Heart right ventricle (tissue), 16 donors: ENCODE measurements around the gene USP6NL. TPM values are rescaled to one million over a fixed set of nuclear protein-coding genes. Genes with fewer than 3 reads are reported as not detected.

Experiments used
- ATAC-seq, 8 donors: fragments of 200-7000 bp; cut with Tn5 transposase; one replicate each; pipeline ENCODE4 v1.9.1; 2020; ENCODE audit warnings: mild to moderate bottlenecking in 8 of 8, moderate library complexity in 8 of 8, moderate number of reproducible peaks in 1 of 8
- DNase-seq, 2 donors: peaks; one replicate each; pipeline ENCODE4 v3.0.0-alpha.2; 2020
- H3K27ac ChIP-seq, 10 donors: fragments of 200-600 bp; sonication (generic) in 2 of 10; one replicate each; pipeline versions ENCODE4 v1.5.0 to v1.8.0; 2020 to 2022; ENCODE audit warnings: mild to moderate bottlenecking in 3 of 10
- H3K27me3 ChIP-seq, 7 donors: fragments of 200-600 bp; one replicate each; pipeline ENCODE4 v1.8.0; 2021 to 2022; ENCODE audit warnings: mild to moderate bottlenecking in 2 of 7
- H3K36me3 ChIP-seq, 9 donors: fragments of 200-600 bp; sonication (generic) in 1 of 9; one replicate each; pipeline versions ENCODE4 v1.5.0 to v1.8.0; 2020 to 2022; ENCODE audit warnings: mild to moderate bottlenecking in 2 of 9
- H3K4me1 ChIP-seq, 9 donors: fragments of 200-600 bp; sonication (generic) in 1 of 9; one replicate each; pipeline versions ENCODE4 v1.5.0 to v1.8.0; 2020 to 2022; ENCODE audit warnings: mild to moderate bottlenecking in 4 of 9
- H3K4me3 ChIP-seq, 10 donors: fragments of 200-600 bp; sonication (generic) in 2 of 10; one replicate each; pipeline versions ENCODE4 v1.5.0 to v1.8.0; 2020 to 2022; ENCODE audit warnings: mild to moderate bottlenecking in 7 of 10, moderate library complexity in 2 of 10
- H3K9me3 ChIP-seq, 11 donors: fragments of 200-600 bp in 10 of 11; sonication (generic) in 2 of 11; one replicate each; pipeline versions ENCODE4 v1.5.0 to v1.8.0; 2013 to 2022; ENCODE audit warnings: mild to moderate bottlenecking in 2 of 11, control low read depth in 1 of 11, moderate library complexity in 1 of 11
- WGBS, 2 donors: extraction: QIAGEN DNeasy Blood & Tissue Kit; methylation state at CpG; one replicate each; pipeline ENCODE4 v1.1.7; 2013; ENCODE audit warnings: inconsistent platforms in 1 of 2; 5-methylcytosine and 5-hydroxymethylcytosine counted together
- intact Hi-C, 10 donors: fragments of 100-400 bp; cut with DNase I; formaldehyde crosslinking; loops; one replicate each; pipeline versions ENCODE4 v1.11.1 to v1.14.2; 2022
- polyA plus RNA-seq, 2 donors: library from polyadenylated mRNA; stranded (reverse); fragments of 200-250 nt; gene quantifications; one replicate each; pipeline ENCODE4 v1.2.3, GENCODE V29; 2013
- total RNA-seq, 10 donors: library from RNA; stranded (reverse); fragmentation: NEBNext Ultra II Directional in 3 of 10; extraction: Animal tissue kit (Norgen Biotek cat#: 25700) in 3 of 10; gene quantifications; one replicate each; pipeline versions ENCODE4 v1.2.1 to v1.2.4, GENCODE V29; 2021 to 2023
- TF ChIP-seq, protein P1 (sequence below), 9 donors: fragments of 200-600 bp; sonication (generic) in 2 of 9; IDR thresholded peaks; one replicate each; pipeline versions ENCODE4 v1.5.0 to v1.8.0; 2021 to 2022; ENCODE audit warnings: antibody characterized with exemption in 9 of 9, mild to moderate bottlenecking in 5 of 9, moderate library complexity in 1 of 9
- donor health status: Arrhythmogenic right ventricular cardiomyopathy.
- donor health status: ischemic (EF 13 %, LVEDD 7.1; RV severe dilation, severe dysfunction).
- donor health status: healthy with polysubstance abuse.
- donor health status: DM: no; HTN: yes; CAD: no.
- donor health status: DM: no; HTN: no; CAD: no.
- donor health status: ischemic (EF 25% LVEDD 6.9; RV normal size, moderate dysfunction).
- donor health status: ischemic (EF 25% LVEDD 5.7; RV mildly dilated, moderate dysfunction).
- donor health status: healthy.
- donor health status: DM: yes; HTN: yes; CAD: no.
- donor health status: Ischemic cardiomyopathy.
- donor health status: ischemic (EF 35%, LVEDD 5.7; RV mildly dilated, moderate dysfunction).
- donor health status: nonischemic (EF 11% LVEDD 7.7; RV severe dilation, severe dysfunction).
- donor health status: DM: yes; HTN: yes; CAD: no.
- donor health status: PGD.
- donor health status: ischemic (EF 29% LVEDD 5.4; RV normal size, mild dysfunction).
- donor health status: nonischemic (EF 23%, LVEDD 6.1; RV moderate dilation, normal function).

The USP6NL gene
- total and polyA plus RNA-seq, 12 donors, result 1.8 to 11.1 (median 8.2) TPM

DNA sequence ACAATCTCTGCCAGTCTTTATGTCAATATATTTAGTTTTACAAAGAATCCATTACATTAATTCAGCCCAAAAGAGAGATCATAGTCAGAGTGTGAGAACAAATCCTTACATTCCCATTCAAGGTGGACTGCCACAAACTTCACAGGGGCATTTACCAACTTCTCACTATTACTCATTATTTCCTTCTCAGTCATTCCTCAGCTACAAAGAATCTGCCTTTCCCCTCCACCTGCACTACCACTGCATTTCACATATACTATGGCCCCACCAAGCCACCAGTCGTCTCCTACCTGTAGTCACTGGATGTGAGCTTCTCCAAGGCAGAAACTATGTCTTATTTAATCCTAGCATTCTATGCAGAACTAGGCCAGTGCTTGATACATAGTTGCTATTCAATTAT, 94.3 kb downstream of the USP6NL start:
- DNase-seq (no peak), ATAC-seq (no peak)
- intact Hi-C loops, result loop anchor here in 8 of 10 donors (2.0 to 10.0 kb wide), 11 partner anchors 58 to 248 kb away; partner anchors contain the start of genes USP6NL (in 2 of the 8) and ECHDC3 (in 1 of the 8)
- Histone ChIP-seq H3K4me1 (peaks cover 0 to 24% (median 16%) of the 10 kb centered on the region in 9 donors), H3K4me3 (no peak overlapping the region), H3K36me3 (no peaks in the 10 kb centered on the region), H3K9me3 (no peaks in the 10 kb centered on the region), H3K27ac (no peak overlapping the region), H3K27me3 (no peaks in the 10 kb centered on the region)
- 93 to 96% methylated on average over 1 of the region's 1 CpG for WGBS, 2 donors
- TF ChIP-seq, protein P1, sequence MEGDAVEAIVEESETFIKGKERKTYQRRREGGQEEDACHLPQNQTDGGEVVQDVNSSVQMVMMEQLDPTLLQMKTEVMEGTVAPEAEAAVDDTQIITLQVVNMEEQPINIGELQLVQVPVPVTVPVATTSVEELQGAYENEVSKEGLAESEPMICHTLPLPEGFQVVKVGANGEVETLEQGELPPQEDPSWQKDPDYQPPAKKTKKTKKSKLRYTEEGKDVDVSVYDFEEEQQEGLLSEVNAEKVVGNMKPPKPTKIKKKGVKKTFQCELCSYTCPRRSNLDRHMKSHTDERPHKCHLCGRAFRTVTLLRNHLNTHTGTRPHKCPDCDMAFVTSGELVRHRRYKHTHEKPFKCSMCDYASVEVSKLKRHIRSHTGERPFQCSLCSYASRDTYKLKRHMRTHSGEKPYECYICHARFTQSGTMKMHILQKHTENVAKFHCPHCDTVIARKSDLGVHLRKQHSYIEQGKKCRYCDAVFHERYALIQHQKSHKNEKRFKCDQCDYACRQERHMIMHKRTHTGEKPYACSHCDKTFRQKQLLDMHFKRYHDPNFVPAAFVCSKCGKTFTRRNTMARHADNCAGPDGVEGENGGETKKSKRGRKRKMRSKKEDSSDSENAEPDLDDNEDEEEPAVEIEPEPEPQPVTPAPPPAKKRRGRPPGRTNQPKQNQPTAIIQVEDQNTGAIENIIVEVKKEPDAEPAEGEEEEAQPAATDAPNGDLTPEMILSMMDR (IDR thresholded peaks at IDR 0.05), result no peak

DNA sequence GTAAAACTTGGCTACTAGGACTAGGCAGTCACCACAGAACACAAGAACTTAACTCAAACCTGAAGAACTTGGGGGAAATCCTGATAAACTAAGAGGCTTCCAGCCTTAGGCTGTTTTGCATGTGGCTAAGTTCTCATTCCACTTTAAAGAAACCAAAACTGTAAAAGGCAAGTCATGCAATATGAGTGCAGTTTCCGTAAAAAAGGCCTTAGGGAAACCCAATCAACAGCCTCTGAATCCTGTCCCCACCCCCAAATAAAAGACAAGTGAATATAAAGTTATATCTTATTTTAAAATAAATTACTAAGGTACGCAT, 95.1 kb downstream of the USP6NL start:
- H3K4me3 ChIP-seq, result no peak overlapping the region
- ATAC-seq (no peak), DNase-seq (no peak)
- no peak overlapping the region for H3K27ac ChIP-seq
- intact Hi-C loops, result loop anchor here in 9 of 10 donors (1.0 to 10.0 kb wide), 12 partner anchors 58 to 248 kb away; partner anchors contain the start of genes USP6NL (in 2 of the 9) and ECHDC3 (in 1 of the 9)
- H3K36me3 ChIP-seq, result no peaks in the 10 kb centered on the region
- WGBS, 2 donors, result 91 to 93% methylated on average over 2 of the region's 2 CpGs
- H3K4me1 ChIP-seq, result peaks cover 0 to 17% (median 9%) of the 10 kb centered on the region in 9 donors
- no peaks in the 10 kb centered on the region for H3K27me3 ChIP-seq
- TF ChIP-seq, protein P1 (IDR thresholded peaks at IDR 0.05), result no peak
- no peaks in the 10 kb centered on the region for H3K9me3 ChIP-seq

DNA sequence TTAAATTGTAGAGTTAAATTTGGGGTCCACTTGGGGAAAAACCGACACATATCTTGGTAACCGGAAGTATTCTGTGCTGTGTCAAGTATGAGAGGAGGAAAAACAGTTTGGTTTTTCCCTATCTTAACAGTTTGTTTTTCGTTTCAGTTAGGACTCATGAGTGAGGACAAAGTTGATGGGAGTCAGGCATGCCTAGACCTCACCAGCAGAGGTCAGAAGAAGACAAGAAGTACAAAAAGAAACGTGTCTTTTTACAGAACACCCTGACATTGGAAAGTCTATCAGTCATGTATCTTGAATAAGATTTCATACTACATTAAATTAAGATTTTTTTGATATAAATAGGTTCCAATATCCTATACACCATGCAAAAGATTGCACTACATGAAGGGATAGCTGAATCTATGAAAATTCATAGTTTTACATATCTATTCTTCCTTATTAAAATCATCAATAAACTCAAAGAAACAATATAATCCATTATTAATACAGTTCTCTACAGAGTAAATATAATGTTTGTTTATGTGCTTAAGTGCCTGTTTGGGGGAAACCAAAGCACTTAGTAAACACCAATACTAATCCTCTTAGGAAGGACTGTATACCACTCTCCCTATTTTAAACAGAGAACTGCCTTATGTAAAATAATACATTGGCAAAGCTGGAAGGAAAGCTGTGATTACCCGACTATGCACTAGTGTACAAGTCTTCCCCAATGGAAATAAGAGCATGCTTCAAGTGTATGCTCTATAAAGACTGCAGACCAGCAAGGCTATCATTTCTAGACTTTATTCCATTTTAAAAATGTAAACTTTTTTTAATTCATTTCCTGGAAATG, 95.6 kb downstream of the USP6NL start:
- WGBS, 2 donors, result 11 to 15% methylated on average over 5 of the region's 5 CpGs
- no peaks in the 10 kb centered on the region for H3K36me3 ChIP-seq
- H3K4me3 ChIP-seq, result no peak overlapping the region
- ATAC-seq (peak; percentile 53 to 92 (median 84)), DNase-seq (peak in 1 of 2 donors; percentile 44)
- H3K9me3 ChIP-seq, result no peaks in the 10 kb centered on the region
- peaks cover 0 to 17% (median 8%) of the 10 kb centered on the region in 9 donors for H3K4me1 ChIP-seq
- no peak overlapping the region for H3K27ac ChIP-seq
- H3K27me3 ChIP-seq, result no peaks in the 10 kb centered on the region
- TF ChIP-seq, protein P1 (IDR thresholded peaks at IDR 0.05), result peak; percentile 68 to 93 (median 90)
- intact Hi-C loops, result loop anchor here (1.0 to 10.0 kb wide), 14 partner anchors 59 to 249 kb away; partner anchors contain the start of genes USP6NL (in 2 of the 10) and ECHDC3 (in 1 of the 10)

DNA sequence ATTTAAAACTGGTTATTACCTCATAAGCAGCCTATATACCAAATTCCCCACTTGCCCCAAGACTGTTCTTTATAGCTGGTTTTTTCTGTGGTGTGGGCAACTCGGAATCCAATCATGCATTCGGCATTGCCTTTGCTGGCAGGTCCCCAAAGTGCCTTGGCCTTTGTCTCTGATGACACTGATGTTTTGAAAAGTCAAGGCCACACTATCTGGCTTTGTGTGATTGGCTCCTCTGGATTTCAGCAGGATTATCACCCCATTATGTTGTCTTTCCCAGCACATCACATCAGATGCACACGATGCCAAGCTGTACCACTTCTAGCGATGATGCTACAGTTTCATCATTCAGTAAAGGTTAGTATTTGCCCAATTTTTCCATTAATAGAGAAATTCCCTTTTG, 97.7 kb downstream of the USP6NL start:
- WGBS, 2 donors, result 87 to 92% methylated on average over 4 of the region's 4 CpGs

More for the DNA sequence above, 97.7 kb downstream of the USP6NL start:
- no peaks in the 10 kb centered on the region for H3K9me3 ChIP-seq
- no peak overlapping the region for H3K4me3 ChIP-seq
- H3K27ac ChIP-seq, result no peak overlapping the region
- intact Hi-C loops, result loop anchor here in 6 of 10 donors (2.0 to 10.0 kb wide), 7 partner anchors 61 to 251 kb away; partner anchors contain the start of genes ECHDC3 (in 1 of the 6) and USP6NL (in 1 of the 6)
- peaks cover 0 to 14% (median 5%) of the 10 kb centered on the region in 9 donors for H3K4me1 ChIP-seq
- no peak for DNase-seq
- peaks cover 0 to 2% (median 0%) of the 10 kb centered on the region in 9 donors for H3K36me3 ChIP-seq
- TF ChIP-seq, protein P1 (IDR thresholded peaks at IDR 0.05), result no peak
- ATAC-seq, result no peak
- no peaks in the 10 kb centered on the region for H3K27me3 ChIP-seq
